ENCODE data around the gene FBXW2. TPM values are rescaled to one million over a fixed set of nuclear protein-coding genes. Genes with fewer than 3 reads are reported as not detected.

FBXW2 gene
- total and polyA plus RNA-seq, 2 donors (not counting 1 experiment from before 2014, with no cell fraction given), result 14.9 to 70.6 TPM

- CTCF ChIA-PET, result no interaction called here
- no peaks in the 10 kb centered on the region for H3K4me1 Mint-ChIP-seq
- Histone ChIP-seq H4K20me1 (ENCODE audit: control insufficient read depth, insufficient read depth, low read length, poor library complexity, severe bottlenecking) (no peaks in the 10 kb centered on the region), H3K36me3 (replicated peaks in 1 of 2; ENCODE audit: control extremely low read depth in 1 of 2, control insufficient read depth in 1 of 2, extremely low read depth in 1 of 2, insufficient read depth in 2 of 2, low read length in 1 of 2) (no peaks in the 10 kb centered on the region), H3K9me3 (ENCODE audit: control extremely low read depth in 1 of 3, control insufficient read depth in 2 of 3, insufficient read depth in 1 of 3, low read length in 2 of 3) (no peaks in the 10 kb centered on the region), H3K4me2 (replicated peaks; ENCODE audit: low read depth, low read length, poor library complexity, severe bottlenecking) (no peak overlapping the region), H3K4me3 (ENCODE audit: control extremely low read depth in 1 of 5, extremely low read depth in 1 of 5, insufficient read depth in 1 of 5, low read depth in 2 of 5, low read length in 4 of 5) (no peak overlapping the region), H3K4me1 (ENCODE audit: control insufficient read depth in 2 of 2, insufficient read depth in 2 of 2, low read length in 2 of 2) (no peaks in the 10 kb centered on the region), H3K27me3 (replicated peaks in 1 of 4; ENCODE audit: control extremely low read depth in 1 of 4, control insufficient read depth in 3 of 4, insufficient read depth in 4 of 4, low read length in 3 of 4) (no peaks in the 10 kb centered on the region), H3K9ac (ENCODE audit: low read length) (no peak overlapping the region), H3K79me2 (ENCODE audit: control insufficient read depth, insufficient read depth, low read length) (no peaks in the 10 kb centered on the region), H3K27ac (ENCODE audit: low read length in 2 of 2) (no peak overlapping the region), H2AFZ (ENCODE audit: insufficient read depth, low read depth, low read length, poor library complexity, severe bottlenecking) (no peak overlapping the region)
- no peak for ATAC-seq (ENCODE audit: low read depth)
- DNase-seq, result no peak
- TF ChIP-seq CTCF (IDR thresholded peaks at IDR 0.05) (no peak), EZH2 (IDR thresholded peaks at IDR 0.05; ENCODE audit: borderline replicate concordance, insufficient read depth, low read depth, low read length, poor library complexity, severe bottlenecking) (no peak)
- H3K27ac Mint-ChIP-seq, result no peak overlapping the region
- H3K4me3 Mint-ChIP-seq, result no peak overlapping the region
- H3K9me3 Mint-ChIP-seq (ENCODE audit: insufficient read depth), result no peaks in the 10 kb centered on the region
- intact Hi-C loops (cut with micrococcal nuclease), result no loop called here
- WGBS (ENCODE audit: insufficient coverage), result 98% methylated on average over 4 of the region's 4 CpGs
- no peaks in the 10 kb centered on the region for H3K27me3 Mint-ChIP-seq
- POLR2A ChIA-PET, result no interaction called here
Measured at GRCh38 chr9:120720404-120720803, 72.8 kb downstream of the FBXW2 start.

GRCh38 chr9:120718316-120718715 is 74.9 kb downstream of the FBXW2 start:
- Histone ChIP-seq H3K27me3 (replicated peaks in 1 of 4; ENCODE audit: control extremely low read depth in 1 of 4, control insufficient read depth in 3 of 4, insufficient read depth in 4 of 4, low read length in 3 of 4) (no peaks in the 10 kb centered on the region), H3K36me3 (replicated peaks in 1 of 2; ENCODE audit: control extremely low read depth in 1 of 2, control insufficient read depth in 1 of 2, extremely low read depth in 1 of 2, insufficient read depth in 2 of 2, low read length in 1 of 2) (no peaks in the 10 kb centered on the region), H3K4me1 (ENCODE audit: control insufficient read depth in 2 of 2, insufficient read depth in 2 of 2, low read length in 2 of 2) (peaks cover 5 to 9% of the 10 kb centered on the region in 2 donors), H3K9ac (ENCODE audit: low read length) (no peak overlapping the region), H2AFZ (ENCODE audit: insufficient read depth, low read depth, low read length, poor library complexity, severe bottlenecking) (no peak overlapping the region), H3K9me3 (ENCODE audit: control extremely low read depth in 1 of 3, control insufficient read depth in 2 of 3, insufficient read depth in 1 of 3, low read length in 2 of 3) (no peaks in the 10 kb centered on the region), H3K27ac (ENCODE audit: low read length in 2 of 2) (no peak overlapping the region), H4K20me1 (ENCODE audit: control insufficient read depth, insufficient read depth, low read length, poor library complexity, severe bottlenecking) (no peaks in the 10 kb centered on the region), H3K4me2 (replicated peaks; ENCODE audit: low read depth, low read length, poor library complexity, severe bottlenecking) (no peak overlapping the region), H3K4me3 (ENCODE audit: control extremely low read depth in 1 of 5, extremely low read depth in 1 of 5, insufficient read depth in 1 of 5, low read depth in 2 of 5, low read length in 4 of 5) (no peak overlapping the region), H3K79me2 (ENCODE audit: control insufficient read depth, insufficient read depth, low read length) (peaks cover 7% of the 10 kb centered on the region)
- peaks cover 3% of the 10 kb centered on the region for H3K4me1 Mint-ChIP-seq
- H3K4me3 Mint-ChIP-seq, result no peak overlapping the region
- no peak overlapping the region for H3K27ac Mint-ChIP-seq
- DNase-seq, result no peak
- no peak for ATAC-seq (ENCODE audit: low read depth)
- no peaks in the 10 kb centered on the region for H3K27me3 Mint-ChIP-seq
- no peaks in the 10 kb centered on the region for H3K9me3 Mint-ChIP-seq (ENCODE audit: insufficient read depth)
- TF ChIP-seq EZH2 (IDR thresholded peaks at IDR 0.05; ENCODE audit: borderline replicate concordance, insufficient read depth, low read depth, low read length, poor library complexity, severe bottlenecking) (no peak), CTCF (IDR thresholded peaks at IDR 0.05) (no peak)
- ChIA-PET POLR2A (no interaction called here), CTCF (interaction anchor here (1.1 kb wide), 1 partner anchor 99 kb away, joined by 3 read pairs; no protein-coding TSS in a partner anchor)
- intact Hi-C loops (cut with micrococcal nuclease), result no loop called here
- 62% methylated on average over 2 of the region's 3 CpGs for WGBS (ENCODE audit: insufficient coverage)
